Head of caudate nucleus (tissue), 42 donors: ENCODE results near the gene TMEM123.

ENCODE experiments used
- DNase-seq, 42 donors: peaks; one replicate each; pipeline versions ENCODE4 v3.0.0 to v3.0.0-alpha.2; 2020 to 2021; ENCODE audit warnings: mixed read lengths in 7 of 42
- intact Hi-C: fragments of 100-400 bp; cut with DNase I; formaldehyde crosslinking; loops from one replicate; pipeline ENCODE4 v1.15.0; 2022

The TMEM123 gene, protein sequence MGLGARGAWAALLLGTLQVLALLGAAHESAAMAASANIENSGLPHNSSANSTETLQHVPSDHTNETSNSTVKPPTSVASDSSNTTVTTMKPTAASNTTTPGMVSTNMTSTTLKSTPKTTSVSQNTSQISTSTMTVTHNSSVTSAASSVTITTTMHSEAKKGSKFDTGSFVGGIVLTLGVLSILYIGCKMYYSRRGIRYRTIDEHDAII

GRCh38 chr11:102452461-102453301 lies at the start of gene TMEM123:
TSS of gene TMEM123 (minus strand) at chr11:102452765. CDS start at chr11:102452623, 142 bp downstream.
- intact Hi-C loops, result loop anchor here (2.0 to 5.0 kb wide), 2 partner anchors 60 to 106 kb away; partner anchors contain the start of gene BIRC2
- peak; percentile 46 to 93 (median 83) for DNase-seq

DNA sequence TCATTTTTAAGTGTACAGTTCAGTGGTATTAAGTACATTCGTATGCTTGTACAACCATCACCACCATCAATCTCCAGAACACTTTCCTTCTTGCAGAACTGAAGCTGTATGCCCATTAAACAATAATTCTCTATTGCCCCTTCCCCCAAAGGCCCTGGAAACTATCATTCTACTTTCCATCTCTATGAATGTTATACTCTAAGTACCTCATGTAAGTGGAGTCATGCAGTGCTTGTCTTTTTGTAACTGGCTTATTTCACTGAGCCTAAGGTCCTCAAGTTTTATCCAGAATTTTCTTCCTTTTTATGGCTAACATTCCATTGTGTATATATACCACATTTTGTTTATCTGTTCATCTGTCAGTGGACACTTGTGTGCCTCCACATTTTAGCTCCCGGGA lies 48.3 kb upstream of the TMEM123 start:
- intact Hi-C loops, result no loop called here
- no peak for DNase-seq

GRCh38 chr11:102499931-102500330 lies 47.4 kb upstream of the TMEM123 start:
- DNase-seq, result no peak
- intact Hi-C loops, result loop anchor here (5.0 kb wide), 1 partner anchor 158 kb away; no protein-coding TSS in a partner anchor

- DNase-seq, result no peak
- intact Hi-C loops, result loop anchor here (5.0 kb wide), 1 partner anchor 157 kb away; no protein-coding TSS in a partner anchor
Observed at GRCh38 chr11:102499151-102499550, 46.6 kb upstream of the TMEM123 start.

DNA sequence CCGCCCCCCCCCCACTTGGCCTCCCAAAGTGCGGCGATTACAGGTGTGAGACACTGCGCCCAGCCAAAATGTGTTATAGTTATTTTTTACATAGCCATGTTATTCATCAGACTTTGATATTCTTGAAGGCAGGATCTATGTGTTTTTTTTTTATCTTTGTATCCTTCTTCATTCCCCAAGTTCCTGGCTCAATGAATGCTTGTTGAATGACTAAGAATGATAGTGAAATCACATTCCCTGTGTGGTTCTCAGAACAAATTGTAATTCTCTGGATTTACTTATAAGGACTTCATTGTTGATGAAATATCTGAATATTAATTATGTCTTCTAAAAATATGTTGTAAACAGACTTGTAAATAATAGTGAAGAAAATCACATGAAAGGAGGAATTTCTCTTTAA lies 44.5 kb upstream of the TMEM123 start:
- no peak for DNase-seq
- intact Hi-C loops, result loop anchor here (5.0 kb wide), 1 partner anchor 155 kb away; no protein-coding TSS in a partner anchor

DNA sequence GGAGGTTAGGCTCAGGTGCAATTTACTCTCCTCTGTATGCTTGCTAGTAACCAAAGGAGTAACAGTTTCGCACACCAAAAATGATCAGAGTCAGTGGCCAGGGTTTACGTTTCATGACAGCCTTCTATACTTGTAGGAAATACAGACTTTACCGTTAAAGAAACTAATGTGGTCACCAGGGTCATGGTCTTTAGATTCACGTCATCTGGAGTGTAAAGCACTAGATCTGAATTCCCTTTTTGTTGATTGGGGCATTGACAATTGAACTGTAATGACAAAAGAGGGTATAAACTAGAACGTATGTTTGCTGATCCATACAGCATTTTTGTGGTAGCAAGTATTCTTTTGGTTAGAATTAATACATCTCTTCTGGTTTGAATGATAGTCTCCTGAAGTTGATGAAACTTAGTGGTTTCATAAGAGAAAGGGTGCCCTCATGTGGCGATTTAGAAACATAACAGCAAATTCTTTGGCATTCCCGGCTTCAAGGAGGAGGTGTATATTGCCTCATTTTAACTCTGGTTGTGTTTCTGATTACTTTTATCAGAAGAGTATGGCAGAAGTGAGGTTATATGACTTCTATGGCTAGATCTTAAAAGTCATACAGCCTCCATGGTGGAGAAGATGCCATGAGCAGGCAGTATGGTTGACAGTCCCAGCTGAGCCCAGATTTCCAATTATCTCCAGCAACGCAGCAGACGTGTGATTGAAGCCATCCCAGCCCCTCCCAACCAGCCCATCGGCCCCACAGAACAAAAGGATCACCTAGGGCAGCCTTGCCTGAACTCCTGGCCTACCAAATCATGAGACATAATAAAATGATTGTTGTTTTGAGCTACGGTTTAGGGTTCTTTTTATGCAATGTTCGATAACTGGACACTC lies 42.8 kb upstream of the TMEM123 start:
- DNase-seq, result peak in 24 of 42 donors; percentile 12 to 82 (median 52)
- intact Hi-C loops, result loop anchor here (1.0 to 5.0 kb wide), 2 partner anchors 105 to 153 kb away; no protein-coding TSS in a partner anchor

- intact Hi-C loops, result no loop called here
- DNase-seq, result no peak
Observed at GRCh38 chr11:102494216-102494615, 41.7 kb upstream of the TMEM123 start.

DNA sequence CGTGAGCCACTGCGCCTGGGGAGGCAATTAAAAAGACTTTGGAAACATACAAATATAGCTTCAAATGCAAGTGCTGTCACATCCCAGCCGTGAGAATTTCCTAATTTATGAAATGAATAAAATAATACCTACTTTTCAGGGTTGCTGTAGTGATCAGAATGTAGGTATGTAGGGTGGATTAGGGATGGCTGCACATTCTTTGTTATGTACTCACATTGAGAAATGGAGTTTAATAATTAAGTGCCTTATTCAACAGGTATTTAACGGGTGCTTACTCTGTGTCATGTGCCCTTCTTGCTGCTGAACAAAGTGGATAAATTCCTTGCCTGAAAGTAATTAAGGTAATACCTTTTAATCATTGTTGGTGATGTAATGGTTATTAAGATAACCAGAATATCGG lies 41.0 kb upstream of the TMEM123 start:
- no peak for DNase-seq
- intact Hi-C loops, result no loop called here

GRCh38 chr11:102491969-102492368 lies 39.4 kb upstream of the TMEM123 start:
- intact Hi-C loops, result no loop called here
- DNase-seq, result no peak

DNA sequence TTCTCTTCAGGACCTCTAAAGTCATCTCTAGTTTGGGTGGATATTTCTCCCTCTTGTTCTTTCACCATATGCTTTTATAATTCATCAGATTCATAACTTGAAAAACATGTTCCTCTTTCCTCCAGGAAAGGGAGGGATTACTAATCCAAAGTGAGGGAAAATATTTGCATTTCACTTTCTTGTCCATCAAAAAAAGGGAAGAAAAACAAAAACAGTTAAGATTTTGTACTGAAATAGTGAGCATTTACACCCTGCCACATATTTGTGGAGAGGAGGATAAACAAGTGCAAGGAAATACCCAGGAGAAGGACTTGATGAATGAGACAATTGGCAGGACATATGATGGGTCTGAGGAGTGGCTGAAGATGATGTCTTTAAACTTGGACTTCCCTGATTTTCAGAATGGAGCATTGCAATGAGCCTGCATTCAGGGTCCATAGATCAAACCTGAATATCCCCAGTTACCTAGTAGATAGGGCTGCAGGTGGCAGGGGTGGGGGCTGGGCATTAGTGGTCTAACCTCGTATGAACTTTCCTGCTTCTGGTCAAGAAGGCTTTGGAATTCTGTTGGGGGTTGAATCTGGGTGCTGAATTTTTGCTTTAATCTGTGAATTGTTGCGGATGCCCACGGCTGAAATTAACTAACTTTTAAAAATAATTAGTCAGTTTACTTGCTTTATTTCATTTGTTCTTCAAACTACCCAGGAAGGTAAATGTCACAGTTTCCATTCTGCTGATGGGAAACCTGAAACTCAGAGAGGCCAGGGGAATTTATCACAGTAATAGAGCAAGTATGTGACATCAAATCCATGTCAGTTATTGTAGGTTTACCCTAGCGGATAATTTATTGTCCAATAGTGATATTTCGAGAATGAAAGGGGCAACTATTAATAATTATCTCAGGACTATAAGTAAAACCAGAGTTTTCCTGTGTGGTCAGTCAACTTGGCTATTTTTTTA lies 36.9 kb upstream of the TMEM123 start:
- DNase-seq, result no peak
- intact Hi-C loops, result no loop called here

DNA sequence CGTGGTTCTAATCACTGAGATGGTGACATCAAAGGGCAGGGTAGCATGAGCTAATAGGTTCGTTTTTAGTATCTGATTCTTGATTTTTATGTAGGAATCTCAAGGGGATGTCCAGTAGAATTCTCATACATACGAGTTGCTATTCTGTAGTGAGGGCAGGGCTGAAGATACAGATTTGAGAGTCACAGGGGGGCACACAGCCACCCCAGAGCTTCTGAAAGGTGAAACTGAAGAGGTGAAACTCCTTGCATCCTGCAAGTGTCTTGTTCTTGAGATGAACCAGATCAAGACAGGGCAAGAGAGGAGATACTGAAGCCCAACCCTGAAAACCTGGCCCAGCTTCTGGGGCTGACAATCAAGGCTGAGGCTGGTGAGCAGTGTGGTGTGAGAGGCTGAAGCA lies 35.6 kb upstream of the TMEM123 start:
- intact Hi-C loops, result no loop called here
- no peak for DNase-seq

DNA sequence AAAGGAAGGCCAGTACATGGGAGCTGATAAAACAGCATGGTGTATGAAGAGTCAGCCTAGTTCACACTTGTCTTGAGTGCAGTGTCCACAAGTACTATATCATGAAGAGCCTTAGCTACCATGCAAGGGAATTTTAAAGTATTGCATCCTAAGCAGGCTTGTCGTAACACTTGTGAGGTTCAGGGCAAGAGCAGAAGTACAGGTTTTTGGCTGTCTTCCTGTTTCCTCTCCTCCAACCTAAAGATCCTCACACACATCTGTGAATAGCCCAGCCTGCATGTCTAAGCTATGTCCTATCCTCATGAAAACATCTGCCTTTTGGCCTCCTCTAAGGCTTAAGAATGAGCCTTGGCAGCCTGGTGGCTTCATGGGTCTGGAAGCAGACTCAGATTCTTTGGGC lies 34.6 kb upstream of the TMEM123 start:
- intact Hi-C loops, result no loop called here
- DNase-seq, result no peak

DNA sequence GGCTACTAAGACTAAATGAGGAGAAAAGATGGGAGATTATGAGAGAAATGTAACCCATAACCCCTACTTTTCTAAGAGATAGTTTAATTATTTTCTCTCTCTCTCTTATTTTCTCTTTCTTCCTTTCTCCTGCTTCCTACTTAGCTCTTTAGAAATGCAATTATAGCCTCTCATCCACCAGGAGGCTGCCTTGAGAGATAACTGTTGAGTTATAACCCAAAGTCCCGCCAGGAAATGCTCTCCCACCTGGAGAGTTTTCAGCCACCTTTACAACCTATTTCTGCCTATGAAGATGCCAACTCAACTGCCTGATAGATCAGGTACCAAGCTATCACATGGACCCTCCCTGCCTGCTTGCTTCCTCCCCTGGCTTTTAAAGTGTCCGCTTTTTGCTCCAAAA lies 34.0 kb upstream of the TMEM123 start:
- intact Hi-C loops, result no loop called here
- DNase-seq, result no peak

GRCh38 chr11:102485095-102485722 lies 32.6 kb upstream of the TMEM123 start:
- intact Hi-C loops, result no loop called here
- no peak for DNase-seq

GRCh38 chr11:102482433-102482832 lies 29.9 kb upstream of the TMEM123 start:
- DNase-seq, result no peak
- intact Hi-C loops, result no loop called here

DNA sequence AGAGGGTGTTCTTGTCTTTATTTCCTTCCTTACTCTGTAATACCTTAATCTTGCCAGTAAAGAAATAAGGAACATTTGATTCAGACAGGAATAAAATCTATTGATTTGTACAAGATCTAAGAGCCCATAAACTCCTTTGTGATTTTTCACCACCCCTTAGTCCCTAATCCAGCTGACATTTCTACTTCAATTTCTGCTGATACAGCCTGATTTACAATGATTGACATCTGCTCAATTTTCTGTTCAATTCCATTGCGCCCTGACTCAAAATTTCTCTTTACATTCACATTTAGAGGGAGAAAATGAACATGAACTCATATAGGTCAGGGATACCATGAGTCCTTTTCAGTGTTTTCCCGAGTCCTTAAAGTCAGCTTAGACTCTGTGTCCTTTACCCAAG lies 27.2 kb upstream of the TMEM123 start:
- intact Hi-C loops, result no loop called here
- DNase-seq, result no peak

DNA sequence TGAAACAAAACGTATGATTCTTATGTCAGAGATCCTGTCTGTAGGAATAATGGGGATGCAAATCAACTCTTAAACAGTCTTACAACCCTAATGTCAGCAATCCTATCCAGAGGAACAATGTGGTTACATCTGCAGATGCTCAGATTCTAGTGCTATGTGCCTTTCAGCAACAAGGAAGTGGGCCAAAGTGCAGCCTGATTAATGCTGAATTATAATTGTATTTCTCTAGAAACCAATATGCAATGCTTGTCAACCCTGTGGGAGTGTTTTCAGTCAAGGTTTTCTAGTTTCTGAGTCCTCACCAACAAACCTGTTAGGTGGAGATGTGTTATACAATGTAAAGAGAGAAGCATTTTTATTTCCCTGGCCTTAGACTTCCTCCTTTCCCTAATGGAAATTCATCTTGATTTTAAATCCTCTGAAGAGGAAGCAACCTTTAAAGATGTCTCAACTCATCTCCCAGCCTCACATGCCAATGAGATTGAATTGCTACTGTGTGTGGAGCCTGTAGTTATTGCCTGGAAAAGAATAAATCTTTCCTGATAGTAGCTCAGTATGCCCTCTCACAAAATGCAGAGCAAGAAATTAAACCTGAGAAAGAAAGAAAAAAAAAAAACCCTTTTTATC lies 26.2 kb upstream of the TMEM123 start:
- intact Hi-C loops, result no loop called here

More for the DNA sequence above, 26.2 kb upstream of the TMEM123 start:
- no peak for DNase-seq
